Measurements from ENCODE around the gene PURA. TPM values are rescaled to one million over a fixed set of nuclear protein-coding genes. Genes with fewer than 3 reads are reported as not detected.
A peak's percentile ranks its signal among the peaks of the same experiment; 100 is the strongest.

PURA gene
- total and polyA plus RNA-seq, 2 of the 13 experiments (the other 11 are each of a cell fraction or from before 2014, with no cell fraction given) = 2.0 to 5.0 TPM

- TF ChIP-seq ZNF646 (CRISPR knock-in tag; IDR thresholded peaks at IDR 0.05) (no peak), CTCF (CRISPR knock-in tag; IDR thresholded peaks at IDR 0.05) (0 out of 2 replicates have a peak, but pooled peaks have one; percentile 12)
These were observed 4.5 kb downstream of the PURA start (continued) for GRCh38 chr5:140118302-140118936.

GRCh38 chr5:140125637-140126036 is 11.7 kb downstream of the PURA start, which contains the start of gene IGIP:
Gene IGIP, plus strand, starts transcription at chr5:140125937. Its CDS starts 2,540 bp downstream, at chr5:140128477.
- no peak within 1 kb of the TSS for H3K4me2 ChIP-seq (ENCODE audit: low read depth, low read length)
- no peak for TF ChIP-seq ZNF3 (CRISPR knock-in tag; IDR thresholded peaks at IDR 0.05)
- no peak for TF ChIP-seq ZNF674 (CRISPR knock-in tag; IDR thresholded peaks at IDR 0.05; ENCODE audit: low read depth)
- no peak for TF ChIP-seq GTF2F1 (IDR thresholded peaks at IDR 0.05; ENCODE audit: low read length)
- no peak for TF ChIP-seq ZNF569 (CRISPR knock-in tag; IDR thresholded peaks at IDR 0.05; ENCODE audit: borderline replicate concordance)
- TF ChIP-seq SYNCRIP (IDR thresholded peaks at IDR 0.05; ENCODE audit: insufficient read depth, low read depth, low read length) = no peak
- no peaks in the 10 kb centered on the region for H3K4me1 ChIP-seq (ENCODE audit: insufficient read depth, low read length)
- ChIA-PET POLR2A (no interaction called here), CTCF (ENCODE audit: low intra/inter-chr PET ratio, low total read pairs) (no interaction called here)
- intact Hi-C loops (cut with micrococcal nuclease; ENCODE audit: unreplicated experiment) = no loop called here
- H2AFZ ChIP-seq (ENCODE audit: low read length) = no peak within 1 kb of the TSS
- ATAC-seq (no peak), FAIRE-seq (no peak), DNase-seq (ENCODE audit: low spot score) (no peak)
- no peak within 1 kb of the TSS for H3K4me3 ChIP-seq (replicated peaks in 1 of 3; ENCODE audit: insufficient read depth in 1 of 3, low read depth in 2 of 3, low read length in 3 of 3)
- H3K9ac ChIP-seq (ENCODE audit: insufficient read depth, low read depth, low read length) = no peak within 1 kb of the TSS
- no peaks in the 10 kb centered on the region for H4K20me1 ChIP-seq (ENCODE audit: insufficient read depth, low read length)
- BruUV-seq (replicated peaks) = no TSS peak
- 97% methylated on average over 4 of the region's 4 CpGs for WGBS (ENCODE audit: low lambda C conversion rate)
- H3K27me3 ChIP-seq (ENCODE audit: control insufficient read depth in 1 of 2, insufficient read depth in 2 of 2, low read length in 2 of 2) = no peaks in the 10 kb centered on the region
- H3K79me2 ChIP-seq (ENCODE audit: insufficient read depth, low read length) = peaks cover 18% of the 10 kb centered on the region
- in situ Hi-C loops (cut with HindIII; ENCODE audit: extremely low pct_ligation_motif_present, low pct_unique_long_range_greater_than_20kb) = no loop called here
- no peaks in the 10 kb centered on the region for H3K9me3 ChIP-seq (ENCODE audit: low read length)
- no peak within 1 kb of the TSS for H3K27ac ChIP-seq (ENCODE audit: extremely low read length, insufficient read depth, low read length)
- no peaks in the 10 kb centered on the region for H3K36me3 ChIP-seq (replicated peaks in 1 of 2; ENCODE audit: control insufficient read depth in 1 of 2, insufficient read depth in 2 of 2, low read length in 2 of 2)
